Ovary (tissue), 3 donors: Measurements from ENCODE around the gene MAJIN.

Experiments used
- EP300 ChIP-seq: sonication (generic); formaldehyde crosslinking; IDR thresholded peaks from one replicate; pipeline ENCODE4 v1.6.1; 2017; ENCODE audit warnings: antibody characterized with exemption
- POLR2A ChIP-seq: fragments of 450-650 bp; IDR thresholded peaks from one replicate; pipeline ENCODE4 v1.6.1; 2017; ENCODE audit warnings: antibody characterized with exemption, mild to moderate bottlenecking, moderate library complexity
- TF ChIP-seq, protein P1 (sequence below), 3 donors: fragments of 450-650 bp in 2 of 3; fragments of 200-600 bp in 1 of 3; IDR thresholded peaks; one replicate each; pipeline versions ENCODE4 v1.5.1 to v1.8.0; 2016 to 2022; ENCODE audit warnings: antibody characterized with exemption in 3 of 3, mild to moderate bottlenecking in 1 of 3
- donor health status: DM: no; HTN: no; CAD: no.

DNA sequence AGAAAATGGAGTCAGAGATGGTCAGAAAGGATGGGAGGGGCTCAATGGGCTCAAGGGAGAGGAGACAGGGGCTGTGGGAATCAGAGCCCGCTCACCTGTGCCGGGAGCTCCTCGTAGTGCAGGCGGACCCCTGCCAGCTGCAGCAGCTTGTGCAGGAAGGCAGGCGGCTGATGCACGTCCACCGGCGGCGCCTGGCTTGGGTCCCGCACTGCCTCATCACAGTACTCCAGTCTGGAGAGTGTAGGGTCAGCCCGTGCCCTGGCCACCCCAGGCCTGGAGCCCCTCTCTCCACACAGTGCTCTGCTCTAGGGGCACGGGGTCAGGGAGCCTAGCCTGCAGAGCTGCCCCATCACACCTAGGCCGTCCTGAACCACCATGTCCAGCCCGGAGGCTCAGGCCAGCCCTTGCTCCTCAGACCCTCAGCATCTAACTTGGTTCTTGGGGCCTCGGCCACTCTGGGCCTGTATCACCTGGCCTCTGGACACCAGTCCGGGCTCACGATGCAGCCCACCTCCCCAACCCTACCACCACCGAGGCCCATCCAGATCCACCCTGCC, 58.7 kb downstream of the MAJIN start:
- TF ChIP-seq, protein P1, sequence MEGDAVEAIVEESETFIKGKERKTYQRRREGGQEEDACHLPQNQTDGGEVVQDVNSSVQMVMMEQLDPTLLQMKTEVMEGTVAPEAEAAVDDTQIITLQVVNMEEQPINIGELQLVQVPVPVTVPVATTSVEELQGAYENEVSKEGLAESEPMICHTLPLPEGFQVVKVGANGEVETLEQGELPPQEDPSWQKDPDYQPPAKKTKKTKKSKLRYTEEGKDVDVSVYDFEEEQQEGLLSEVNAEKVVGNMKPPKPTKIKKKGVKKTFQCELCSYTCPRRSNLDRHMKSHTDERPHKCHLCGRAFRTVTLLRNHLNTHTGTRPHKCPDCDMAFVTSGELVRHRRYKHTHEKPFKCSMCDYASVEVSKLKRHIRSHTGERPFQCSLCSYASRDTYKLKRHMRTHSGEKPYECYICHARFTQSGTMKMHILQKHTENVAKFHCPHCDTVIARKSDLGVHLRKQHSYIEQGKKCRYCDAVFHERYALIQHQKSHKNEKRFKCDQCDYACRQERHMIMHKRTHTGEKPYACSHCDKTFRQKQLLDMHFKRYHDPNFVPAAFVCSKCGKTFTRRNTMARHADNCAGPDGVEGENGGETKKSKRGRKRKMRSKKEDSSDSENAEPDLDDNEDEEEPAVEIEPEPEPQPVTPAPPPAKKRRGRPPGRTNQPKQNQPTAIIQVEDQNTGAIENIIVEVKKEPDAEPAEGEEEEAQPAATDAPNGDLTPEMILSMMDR (IDR thresholded peaks at IDR 0.05): no peak
- no peak for TF ChIP-seq EP300
- TF ChIP-seq POLR2A: no peak
